ENCODE measurements around the gene DNASE2.
A peak's percentile ranks its signal among the peaks of the same experiment; 100 is the strongest.

DNASE2 gene

GRCh38 chr19:12838886-12839756 is 42.1 kb downstream of the DNASE2 start:
- TF ChIP-seq, protein P1, sequence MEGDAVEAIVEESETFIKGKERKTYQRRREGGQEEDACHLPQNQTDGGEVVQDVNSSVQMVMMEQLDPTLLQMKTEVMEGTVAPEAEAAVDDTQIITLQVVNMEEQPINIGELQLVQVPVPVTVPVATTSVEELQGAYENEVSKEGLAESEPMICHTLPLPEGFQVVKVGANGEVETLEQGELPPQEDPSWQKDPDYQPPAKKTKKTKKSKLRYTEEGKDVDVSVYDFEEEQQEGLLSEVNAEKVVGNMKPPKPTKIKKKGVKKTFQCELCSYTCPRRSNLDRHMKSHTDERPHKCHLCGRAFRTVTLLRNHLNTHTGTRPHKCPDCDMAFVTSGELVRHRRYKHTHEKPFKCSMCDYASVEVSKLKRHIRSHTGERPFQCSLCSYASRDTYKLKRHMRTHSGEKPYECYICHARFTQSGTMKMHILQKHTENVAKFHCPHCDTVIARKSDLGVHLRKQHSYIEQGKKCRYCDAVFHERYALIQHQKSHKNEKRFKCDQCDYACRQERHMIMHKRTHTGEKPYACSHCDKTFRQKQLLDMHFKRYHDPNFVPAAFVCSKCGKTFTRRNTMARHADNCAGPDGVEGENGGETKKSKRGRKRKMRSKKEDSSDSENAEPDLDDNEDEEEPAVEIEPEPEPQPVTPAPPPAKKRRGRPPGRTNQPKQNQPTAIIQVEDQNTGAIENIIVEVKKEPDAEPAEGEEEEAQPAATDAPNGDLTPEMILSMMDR (conservative IDR thresholded peaks at IDR 0.05): no peak
- no peak for TF ChIP-seq ZFX (IDR thresholded peaks at IDR 0.05)
- H3K27ac ChIP-seq: peak overlapping the region; percentile 10

DNA sequence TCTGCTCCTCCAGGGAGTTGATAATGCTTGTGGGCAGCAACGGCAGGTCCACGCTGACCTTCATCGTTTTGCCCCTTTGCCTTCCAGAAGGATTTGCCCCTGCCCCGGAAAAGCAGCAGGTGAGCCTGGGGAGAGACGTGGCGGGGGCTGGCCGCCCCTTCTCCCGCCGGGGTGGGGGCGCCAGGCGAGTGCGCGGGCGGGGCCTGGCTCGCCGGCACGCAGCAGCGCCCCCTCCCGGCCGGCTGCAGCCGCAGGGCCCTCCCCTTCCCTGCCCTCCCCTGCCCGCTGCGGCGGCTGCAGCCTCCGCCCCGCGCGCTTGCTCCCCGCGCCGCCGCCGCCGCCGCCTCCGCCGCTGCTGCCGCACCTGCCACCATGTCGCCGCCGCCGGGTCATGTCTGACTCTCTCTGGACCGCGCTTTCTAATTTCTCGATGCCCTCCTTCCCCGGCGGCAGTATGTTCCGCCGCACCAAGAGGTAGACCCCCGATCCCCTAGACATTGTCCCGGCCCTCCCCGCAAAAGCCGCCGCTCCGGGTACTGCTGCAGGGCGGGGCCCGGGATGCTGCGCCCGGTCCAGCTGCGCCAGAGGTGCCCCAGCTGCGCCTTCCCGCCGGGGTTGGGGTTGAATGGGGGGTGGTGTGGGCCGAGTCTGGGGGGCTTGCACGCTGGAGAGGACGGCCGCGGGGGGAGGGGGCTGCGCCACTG is 42.9 kb downstream of the DNASE2 start, which contains the start of gene MAST1:
MAST1 (plus strand) TSS at position 334 of the 704 bp plus-strand sequence; CDS start at position 392, 58 bp downstream.
- no peak for TF ChIP-seq ZFX (IDR thresholded peaks at IDR 0.05)
- TF ChIP-seq, protein P1 (conservative IDR thresholded peaks at IDR 0.05): peak; percentile 97
- H3K27ac ChIP-seq: peak within 1 kb of the TSS; percentile 10

- H3K27ac ChIP-seq: no peak overlapping the region
- TF ChIP-seq ZFX (IDR thresholded peaks at IDR 0.05): no peak
- TF ChIP-seq, protein P1 (conservative IDR thresholded peaks at IDR 0.05): no peak
These were observed 44.0 kb downstream of the DNASE2 start for GRCh38 chr19:12837225-12837624.

GRCh38 chr19:12836529-12836863 is 44.8 kb downstream of the DNASE2 start:
- H3K27ac ChIP-seq: no peak overlapping the region
- TF ChIP-seq ZFX (IDR thresholded peaks at IDR 0.05): no peak
- TF ChIP-seq, protein P1 (conservative IDR thresholded peaks at IDR 0.05): no peak

DNA sequence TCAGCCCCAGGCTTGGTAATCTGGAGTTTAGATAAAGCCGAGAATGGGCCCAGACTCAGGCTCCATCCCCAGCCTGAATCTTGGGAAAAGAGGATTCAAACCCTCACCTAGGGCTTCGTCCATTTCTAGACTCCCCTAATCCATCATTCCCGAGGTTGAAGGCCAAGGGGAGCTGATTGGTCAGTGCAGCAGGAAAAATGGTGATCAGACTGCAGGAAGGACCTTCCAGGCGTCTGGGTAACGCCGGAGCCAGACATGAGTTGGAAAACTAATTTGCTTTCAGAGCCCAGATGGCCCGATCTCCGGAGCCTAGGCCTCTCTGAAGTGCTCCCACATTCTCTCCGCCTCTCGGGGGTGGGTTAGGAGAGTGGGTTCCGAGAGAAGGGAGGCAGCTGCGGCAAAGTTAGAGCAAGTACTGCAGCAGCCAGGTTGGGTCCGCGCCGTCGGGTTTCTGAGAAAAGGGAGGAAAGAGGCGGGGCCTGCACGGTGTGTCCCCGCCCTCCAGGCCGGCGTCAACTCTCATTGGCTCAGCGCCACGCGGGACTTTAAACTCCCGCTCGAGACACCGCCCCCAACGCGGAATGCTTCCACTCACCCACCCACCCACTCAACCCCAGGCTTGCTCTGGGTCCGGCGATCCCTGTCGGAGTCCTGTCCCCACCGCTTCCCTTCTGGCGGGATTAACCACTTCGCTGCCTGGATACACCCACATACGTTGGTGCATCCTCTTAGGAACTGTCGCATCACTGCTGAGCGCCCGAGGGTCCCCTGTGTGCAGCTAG is 46.1 kb downstream of the DNASE2 start:
- no peak overlapping the region for H3K27ac ChIP-seq
- TF ChIP-seq ZFX (IDR thresholded peaks at IDR 0.05): no peak
- TF ChIP-seq, protein P1 (conservative IDR thresholded peaks at IDR 0.05): no peak

- TF ChIP-seq ZFX (IDR thresholded peaks at IDR 0.05): no peak
- TF ChIP-seq, protein P1 (conservative IDR thresholded peaks at IDR 0.05): no peak
- no peak within 1 kb of the TSS for H3K27ac ChIP-seq
These were observed 46.7 kb downstream of the DNASE2 start, which contains the start of gene RTBDN for GRCh38 chr19:12834566-12834943. TSS of gene RTBDN (minus strand) at chr19:12834579. CDS start at chr19:12829979, 4,600 bp downstream.
